NCI-H1436 (cell line): ENCODE data around the gene ERVMER34-1.

Experiments
- DNase-seq: peaks from one replicate; lab custom pipeline; 2025; lab: John Stamatoyannopoulos, UW

The ERVMER34-1 gene

GRCh38 chr4:52750819-52751486 lies at the start of gene ERVMER34-1:
TSS of gene ERVMER34-1 (minus strand) at chr4:52751425. CDS start at chr4:52745520, 5,905 bp downstream.
- DNase-seq: no peak

- no peak for DNase-seq
These were observed 48.6 kb upstream of the ERVMER34-1 start for GRCh38 chr4:52799813-52800212.

- no peak for DNase-seq
These were observed 44.3 kb upstream of the ERVMER34-1 start for GRCh38 chr4:52795533-52795932.

GRCh38 chr4:52791936-52792335 lies 40.7 kb upstream of the ERVMER34-1 start:
- DNase-seq: no peak

- no peak for DNase-seq
These were observed 38.5 kb upstream of the ERVMER34-1 start for GRCh38 chr4:52789774-52790173.

GRCh38 chr4:52788806-52789205 lies 37.6 kb upstream of the ERVMER34-1 start:
- no peak for DNase-seq

GRCh38 chr4:52783069-52783468 lies 31.8 kb upstream of the ERVMER34-1 start:
- DNase-seq: no peak

GRCh38 chr4:52780617-52781354 lies 29.6 kb upstream of the ERVMER34-1 start:
- no peak for DNase-seq

- DNase-seq: no peak
These were observed 29.0 kb upstream of the ERVMER34-1 start for GRCh38 chr4:52780206-52780605.

GRCh38 chr4:52760256-52760655 lies 9.0 kb upstream of the ERVMER34-1 start:
- no peak for DNase-seq

- no peak for DNase-seq
These were observed 4.2 kb upstream of the ERVMER34-1 start for GRCh38 chr4:52755426-52755825.

GRCh38 chr4:52752936-52753335 lies 1.7 kb upstream of the ERVMER34-1 start:
- no peak for DNase-seq

- no peak for DNase-seq
These were observed 274 bp upstream of the ERVMER34-1 start for GRCh38 chr4:52751487-52751911.

GRCh38 chr4:52750213-52750612 lies 1.0 kb downstream of the ERVMER34-1 start:
- no peak for DNase-seq

- no peak for DNase-seq
These were observed 2.8 kb downstream of the ERVMER34-1 start for GRCh38 chr4:52748432-52748831.

- no peak for DNase-seq
These were observed 6.6 kb downstream of the ERVMER34-1 start for GRCh38 chr4:52744588-52744987.

- no peak for DNase-seq
These were observed 7.7 kb downstream of the ERVMER34-1 start for GRCh38 chr4:52743444-52744019.

- no peak for DNase-seq
These were observed 21.6 kb downstream of the ERVMER34-1 start for GRCh38 chr4:52729586-52729985.

GRCh38 chr4:52728691-52729240 lies 22.5 kb downstream of the ERVMER34-1 start:
- DNase-seq: no peak

GRCh38 chr4:52726826-52727580 lies 24.2 kb downstream of the ERVMER34-1 start:
- DNase-seq: no peak

- DNase-seq: peak; percentile 96
These were observed 29.0 kb downstream of the ERVMER34-1 start for GRCh38 chr4:52721968-52722815.
